GM04503 (cell line): ENCODE data around the gene TEFM.
A peak's percentile ranks its signal among the peaks of the same experiment; 100 is the strongest.
"Not testable (repeated sequence)": the region's sequence is repeated elsewhere in the genome, so short reads cannot be mapped to it uniquely, and the experiment has no call there.

Experiments
- DNase-seq: peaks from one replicate; pipeline ENCODE4 v3.0.0-alpha.2; 2012; ENCODE audit warnings: low read depth

The TEFM gene

GRCh38 chr17:30921544-30922196 is 15.6 kb upstream of the TEFM start, which contains the start of gene ADAP2:
TSS of gene ADAP2 (plus strand) at chr17:30921945. CDS start at chr17:30922015, 70 bp downstream.
- no peak for DNase-seq

- no peak for DNase-seq
Observed at GRCh38 chr17:30920683-30921543, 14.9 kb upstream of the TEFM start.

- no peak for DNase-seq
Observed at GRCh38 chr17:30920282-30920681, 14.2 kb upstream of the TEFM start.

GRCh38 chr17:30917050-30917449 is 11.0 kb upstream of the TEFM start:
- no peak for DNase-seq

DNA sequence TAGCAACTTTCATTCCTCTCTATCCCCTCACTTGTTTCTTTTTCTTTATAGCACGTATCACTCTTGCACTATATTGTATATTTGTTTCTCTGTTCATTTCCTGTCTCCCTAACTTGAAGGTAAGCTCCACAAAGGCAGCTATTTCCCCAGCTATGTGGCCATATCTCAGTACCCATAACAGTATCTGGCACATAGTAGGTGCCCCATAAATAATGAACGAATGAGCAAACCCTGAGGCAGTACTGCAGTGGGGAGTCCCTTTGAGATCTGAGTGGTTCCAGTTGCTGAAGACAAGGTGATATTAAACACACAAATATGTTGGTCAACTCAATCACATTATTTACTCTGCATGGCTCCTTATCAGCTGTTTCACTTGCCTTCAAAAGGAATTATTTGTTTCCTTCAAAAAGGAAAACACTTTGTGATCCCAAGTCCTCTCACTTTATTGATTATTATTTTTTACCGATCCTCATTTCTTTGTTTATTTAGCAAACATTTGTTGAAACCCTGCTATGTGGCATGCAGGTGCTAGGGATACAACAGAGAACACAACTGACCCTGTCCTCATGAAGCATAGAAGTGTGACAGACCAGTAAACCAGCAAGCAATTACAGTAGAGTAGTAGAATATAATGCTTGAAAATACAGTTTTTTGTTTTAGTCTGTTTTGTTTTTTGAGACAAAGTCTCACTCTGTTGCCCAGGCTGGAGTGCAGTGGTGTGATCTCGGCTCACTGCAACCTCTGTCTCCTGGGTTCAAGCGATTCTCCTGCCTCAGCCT is 10.0 kb upstream of the TEFM start:
- no peak for DNase-seq

GRCh38 chr17:30913955-30914354 is 7.9 kb upstream of the TEFM start:
- DNase-seq: no peak

DNA sequence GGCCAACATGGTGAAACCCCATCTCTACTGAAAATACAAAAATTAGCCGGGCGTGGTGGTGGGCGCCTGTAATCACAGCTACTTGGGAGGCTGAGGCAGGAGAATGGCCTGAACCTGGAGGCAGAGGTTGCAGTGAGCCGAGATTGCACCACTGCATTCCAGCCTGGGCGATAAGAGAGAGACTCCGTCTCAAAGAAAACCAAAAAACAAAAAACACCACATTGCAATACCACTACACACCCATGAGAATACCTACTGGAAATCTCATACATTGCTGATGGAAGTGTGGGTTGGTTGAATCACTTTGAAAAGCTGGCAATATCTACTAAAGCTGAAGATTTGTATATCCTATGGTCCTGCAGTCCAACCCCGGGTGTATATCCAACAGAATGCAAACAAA is 4.1 kb upstream of the TEFM start:
- not testable (repeated sequence) for DNase-seq

DNA sequence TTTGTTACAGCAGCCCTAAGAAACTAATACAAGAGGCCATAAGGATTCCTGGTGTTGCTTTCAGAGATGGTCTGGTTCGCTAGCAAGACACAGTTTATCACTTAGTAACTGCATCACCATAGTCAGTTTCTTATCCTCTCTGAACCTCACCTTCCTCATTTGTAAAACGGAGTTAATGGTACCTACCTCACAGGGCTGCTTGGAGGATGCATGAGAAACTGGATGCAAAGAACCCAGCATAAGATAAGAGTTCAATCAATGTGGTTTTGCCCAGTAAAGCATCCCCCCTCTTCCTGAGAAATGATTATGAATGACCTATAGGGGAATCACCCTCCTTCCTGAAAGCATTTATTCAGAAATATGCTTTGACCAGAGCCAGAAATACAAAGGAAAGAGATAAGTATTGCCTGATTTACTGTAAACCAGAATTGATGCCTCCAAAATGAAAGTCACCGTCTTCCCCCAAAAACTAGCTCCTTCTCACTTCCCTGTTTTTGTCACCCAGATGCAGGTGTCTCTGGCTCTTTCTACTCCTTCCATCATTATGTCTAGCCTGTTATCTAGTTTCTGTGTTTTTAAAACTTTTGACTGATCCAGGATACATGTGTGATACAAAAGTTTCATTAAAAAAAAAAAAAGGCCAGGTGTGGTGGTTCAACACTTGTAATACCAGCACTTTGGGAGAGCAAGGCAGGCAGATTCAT is 2.8 kb upstream of the TEFM start:
- DNase-seq: no peak

- peak; percentile 20 for DNase-seq
Observed at GRCh38 chr17:30905742-30906100, 317 bp downstream of the TEFM start.

DNA sequence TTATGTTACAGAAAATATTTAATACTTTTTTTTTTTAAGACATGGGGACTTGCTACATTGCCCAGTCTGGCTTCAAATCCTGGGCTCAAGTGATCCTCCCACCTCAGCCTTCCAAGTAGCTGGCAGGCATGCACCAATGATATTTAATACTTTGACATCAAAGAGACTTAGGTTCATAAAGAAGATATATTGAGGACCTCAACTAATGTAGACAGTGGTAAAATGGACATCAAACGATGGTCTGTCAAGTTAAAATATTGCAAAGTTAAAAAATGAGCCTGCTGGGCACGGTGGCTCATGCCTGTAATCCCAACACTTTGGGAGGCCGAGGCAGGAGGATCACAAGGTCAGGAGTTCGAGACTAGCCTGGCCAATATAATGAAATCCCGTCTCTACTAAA is 8.7 kb downstream of the TEFM start:
- DNase-seq: no peak

DNA sequence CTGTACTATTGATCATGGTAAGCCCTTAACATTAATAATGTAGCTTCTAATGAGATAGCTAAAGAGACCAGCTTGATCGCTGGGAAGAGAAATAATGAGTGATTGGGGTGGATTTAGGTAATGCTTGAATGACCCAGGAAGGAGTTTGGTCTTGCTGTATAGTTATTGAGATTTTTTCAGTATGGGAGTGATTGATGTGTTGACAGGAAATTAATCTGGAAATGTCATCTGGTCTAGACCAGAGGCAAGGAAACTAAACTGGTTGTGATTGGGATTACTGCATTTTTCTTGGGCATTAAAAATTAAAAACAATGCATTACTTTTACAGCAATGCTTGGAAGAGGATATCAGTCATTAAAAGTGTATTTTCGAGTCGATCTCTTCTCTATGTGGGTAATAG is 11.8 kb downstream of the TEFM start:
- DNase-seq: no peak

DNA sequence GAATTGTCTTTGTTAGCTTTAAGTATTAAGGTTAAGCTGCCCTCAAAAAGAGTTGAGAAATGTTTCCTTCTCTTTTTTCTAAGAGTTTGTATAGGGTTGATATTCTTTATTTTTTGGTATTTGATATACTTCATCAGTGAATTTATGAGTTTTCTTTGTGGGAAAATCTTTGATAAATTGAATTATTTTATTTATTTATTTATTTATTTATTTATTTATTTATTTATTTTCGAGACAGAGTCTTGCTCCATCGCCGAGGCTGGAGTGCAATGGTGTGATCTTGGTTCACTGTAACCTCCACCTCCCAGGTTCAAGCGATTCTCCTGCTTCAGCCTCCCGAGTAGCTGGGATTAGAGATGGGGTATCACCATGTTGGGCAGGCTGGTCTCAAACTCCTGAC is 19.9 kb downstream of the TEFM start:
- DNase-seq: no peak

- no peak for DNase-seq
Observed at GRCh38 chr17:30869005-30869404, 37.0 kb downstream of the TEFM start.

GRCh38 chr17:30864636-30865035 is 41.4 kb downstream of the TEFM start:
- DNase-seq: no peak

DNA sequence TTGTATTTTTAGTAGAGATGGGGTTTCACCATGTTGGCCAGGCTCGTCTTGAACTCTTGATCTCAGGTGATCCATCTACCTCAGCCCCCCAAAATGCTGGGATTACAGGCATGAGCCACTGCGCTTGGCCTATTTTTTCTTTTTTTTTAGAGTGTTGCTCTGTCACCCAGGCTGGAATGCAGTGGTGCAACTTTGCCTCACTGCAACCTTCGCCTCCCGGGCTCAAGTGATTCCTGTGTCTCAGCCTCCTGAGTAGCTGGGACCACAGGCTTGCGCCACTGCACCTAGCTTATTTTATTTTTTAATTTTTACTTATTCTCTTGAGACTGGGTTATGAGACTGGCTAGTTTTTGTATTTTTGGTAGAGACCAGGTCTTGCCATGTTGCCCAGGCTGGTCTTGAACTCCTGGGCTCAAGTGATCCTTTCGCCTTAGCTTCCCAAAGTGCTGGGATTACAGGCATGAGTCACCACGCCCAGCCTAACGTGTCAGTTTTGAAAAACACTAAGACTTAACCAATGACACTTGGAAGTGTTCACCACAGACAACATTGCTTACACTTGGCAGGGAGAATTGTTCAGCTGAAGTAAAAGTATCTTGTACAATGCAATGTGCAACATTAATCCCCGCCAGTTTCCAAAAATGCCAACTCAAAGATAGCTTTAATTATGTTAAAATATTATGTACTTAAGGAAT is 47.3 kb downstream of the TEFM start:
- DNase-seq: peak; percentile 15

DNA sequence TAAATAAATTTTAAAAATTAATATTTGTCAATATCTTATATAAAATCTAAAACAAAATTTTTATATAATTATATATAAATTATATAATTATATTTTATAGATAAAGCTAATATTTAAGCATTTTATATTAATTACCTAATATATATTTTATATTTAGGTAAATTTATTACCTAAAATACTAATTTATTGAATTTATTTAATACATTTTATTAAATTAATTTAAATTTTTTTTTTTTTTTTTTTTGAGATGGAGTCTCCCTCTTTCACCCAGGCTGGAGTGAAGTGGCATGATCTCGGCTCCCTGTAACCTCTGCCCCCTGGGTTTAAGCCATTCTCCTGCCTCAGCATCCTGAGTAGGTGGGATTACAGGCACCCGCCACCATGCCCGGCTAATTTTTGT is 51.9 kb downstream of the TEFM start:
- no peak for DNase-seq
